Measurements from ENCODE around the gene ATP6V1B1.

The ATP6V1B1 gene

DNA sequence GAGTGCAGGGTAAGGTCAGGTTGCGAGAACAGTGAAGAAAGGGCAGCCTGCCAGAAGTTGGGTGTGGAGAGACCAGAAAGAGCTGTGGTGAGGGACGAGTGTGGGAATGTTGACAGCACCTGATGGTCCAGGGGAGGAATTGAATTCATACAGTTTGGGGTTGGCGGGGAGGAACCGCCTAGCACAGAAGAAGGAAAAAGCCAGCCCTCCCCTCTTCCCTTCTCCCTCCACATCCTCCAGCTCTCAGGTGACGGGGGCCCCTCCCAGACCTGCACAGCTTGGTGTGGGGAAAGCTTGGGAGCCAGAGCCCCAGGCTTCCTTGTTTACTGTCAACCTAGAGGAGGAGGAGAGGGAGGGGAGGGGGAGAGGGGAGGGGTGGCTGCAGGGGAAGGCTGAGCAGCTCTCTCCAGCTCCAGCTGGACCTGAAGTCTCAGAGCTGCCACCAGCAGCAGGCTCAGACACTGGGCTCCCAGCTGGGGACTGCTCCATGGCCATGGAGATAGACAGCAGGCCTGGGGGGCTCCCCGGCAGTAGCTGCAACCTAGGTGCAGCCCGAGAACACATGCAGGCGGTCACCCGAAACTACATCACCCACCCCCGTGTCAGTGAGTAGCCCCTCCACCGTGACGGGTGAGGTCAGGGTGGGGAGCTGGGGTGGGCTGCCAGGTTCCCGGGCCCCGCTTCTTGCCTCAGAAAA, at the start of gene ATP6V1B1:
ATP6V1B1 (plus strand) TSS at position 433 of the 697 bp plus-strand sequence; CDS start at position 488, 55 bp downstream.
- Histone ChIP-seq H3K4me2 (no peak within 1 kb of the TSS), H3K4me3 (no peak within 1 kb of the TSS), H3K27me3 (no peaks in the 10 kb centered on the region), H3K27ac (no peak within 1 kb of the TSS), H3K4me1 (peaks cover 39% of the 10 kb centered on the region), H3K9ac (no peak within 1 kb of the TSS), H4K20me1 (no peaks in the 10 kb centered on the region), H3K36me3 (no peaks in the 10 kb centered on the region), H3K9me3 (no peaks in the 10 kb centered on the region)
- no peak for TF ChIP-seq Cebpa-rat (IDR thresholded peaks at IDR 0.05)

DNA sequence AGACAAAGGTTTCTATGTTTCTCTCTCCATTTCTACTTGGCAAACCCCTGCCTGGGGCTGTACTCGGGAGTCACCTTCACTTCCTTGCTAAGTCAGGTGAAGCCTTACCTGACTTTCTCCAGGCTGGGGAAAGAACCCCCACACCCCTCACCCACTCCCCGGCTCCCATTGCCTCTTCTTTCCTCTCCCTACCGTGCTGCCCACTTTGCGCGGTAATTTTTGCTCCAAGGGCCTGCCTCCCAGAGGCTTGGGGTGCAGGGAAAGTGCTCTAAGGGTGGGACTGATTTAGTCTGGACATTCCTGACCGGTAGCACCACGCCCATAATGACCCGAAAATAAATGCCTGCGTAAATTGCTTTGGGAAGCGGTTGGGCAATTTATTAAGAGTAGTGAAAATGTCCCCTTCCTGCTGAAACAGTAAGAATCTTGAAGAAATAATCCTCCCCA, 49.1 kb upstream of the ATP6V1B1 start:
- no peak for TF ChIP-seq Cebpa-rat (IDR thresholded peaks at IDR 0.05)
- Histone ChIP-seq H3K4me2 (no peak overlapping the region), H3K9me3 (peaks cover 38% of the 10 kb centered on the region), H3K4me3 (no peak overlapping the region), H3K27me3 (peaks cover 71% of the 10 kb centered on the region), H3K9ac (no peak overlapping the region), H4K20me1 (no peaks in the 10 kb centered on the region), H3K27ac (no peak overlapping the region), H3K36me3 (no peaks in the 10 kb centered on the region), H3K4me1 (no peaks in the 10 kb centered on the region)

DNA sequence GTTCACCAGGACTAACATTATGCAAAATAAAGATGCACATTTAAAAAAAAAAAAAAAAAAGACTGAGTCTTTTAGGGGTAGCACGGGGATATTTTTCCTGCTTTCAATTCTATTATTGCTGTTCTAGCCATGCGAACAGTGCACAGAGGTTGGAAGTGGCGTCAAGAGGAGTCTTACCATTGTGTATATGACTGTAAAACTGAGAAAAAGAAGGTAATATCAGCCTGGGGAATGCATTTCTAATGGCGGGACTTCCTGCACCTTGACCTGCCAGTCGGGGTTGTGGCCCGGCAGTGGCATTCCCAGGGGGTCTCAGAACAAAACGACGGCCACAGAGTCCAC, 48.5 kb upstream of the ATP6V1B1 start:
- Histone ChIP-seq H3K4me2 (no peak overlapping the region), H3K4me3 (no peak overlapping the region), H3K27ac (no peak overlapping the region), H3K9ac (no peak overlapping the region), H3K9me3 (peaks cover 38% of the 10 kb centered on the region), H4K20me1 (no peaks in the 10 kb centered on the region), H3K27me3 (peaks cover 77% of the 10 kb centered on the region), H3K4me1 (no peaks in the 10 kb centered on the region), H3K36me3 (no peaks in the 10 kb centered on the region)
- no peak for TF ChIP-seq Cebpa-rat (IDR thresholded peaks at IDR 0.05)

DNA sequence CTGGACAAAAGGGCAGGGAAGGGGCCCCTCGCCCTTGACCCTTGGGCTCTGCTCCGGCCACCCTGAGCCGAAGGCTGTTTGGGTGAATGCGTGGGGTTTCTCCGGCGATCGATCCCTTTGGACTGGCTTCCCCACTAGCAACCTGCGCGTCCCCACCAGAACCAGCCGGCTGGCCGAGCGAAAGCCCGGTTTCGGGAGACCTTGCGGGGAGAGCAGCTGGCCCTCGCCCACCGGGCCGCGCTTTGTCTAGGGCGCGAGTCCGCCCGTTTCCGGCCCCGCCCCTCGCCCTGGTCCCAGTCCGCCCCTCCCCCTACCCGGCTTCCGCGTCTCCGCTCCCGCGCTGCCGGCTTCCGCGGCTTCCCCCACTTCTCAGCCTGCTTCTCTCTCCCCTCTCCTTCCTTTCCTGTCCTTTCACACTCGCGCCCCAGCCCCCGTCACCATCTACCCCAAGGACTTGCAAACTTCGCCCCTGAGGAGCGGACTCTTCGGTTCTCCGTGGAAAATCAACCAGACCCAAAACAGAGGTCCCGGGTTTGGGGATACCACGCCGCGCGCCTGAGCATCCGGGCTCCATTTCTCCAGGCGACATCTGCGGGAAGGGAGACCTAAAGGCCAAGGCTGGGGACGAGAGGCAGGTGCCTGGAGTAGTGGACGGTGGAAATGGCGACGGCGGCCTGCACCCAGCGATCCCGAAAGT, 48.0 kb upstream of the ATP6V1B1 start:
- Histone ChIP-seq H3K27ac (no peak overlapping the region), H3K4me3 (no peak overlapping the region), H3K4me2 (no peak overlapping the region), H4K20me1 (no peaks in the 10 kb centered on the region), H3K27me3 (peaks cover 82% of the 10 kb centered on the region), H3K4me1 (no peaks in the 10 kb centered on the region), H3K36me3 (no peaks in the 10 kb centered on the region), H3K9ac (no peak overlapping the region), H3K9me3 (peaks cover 38% of the 10 kb centered on the region)
- no peak for TF ChIP-seq Cebpa-rat (IDR thresholded peaks at IDR 0.05)

DNA sequence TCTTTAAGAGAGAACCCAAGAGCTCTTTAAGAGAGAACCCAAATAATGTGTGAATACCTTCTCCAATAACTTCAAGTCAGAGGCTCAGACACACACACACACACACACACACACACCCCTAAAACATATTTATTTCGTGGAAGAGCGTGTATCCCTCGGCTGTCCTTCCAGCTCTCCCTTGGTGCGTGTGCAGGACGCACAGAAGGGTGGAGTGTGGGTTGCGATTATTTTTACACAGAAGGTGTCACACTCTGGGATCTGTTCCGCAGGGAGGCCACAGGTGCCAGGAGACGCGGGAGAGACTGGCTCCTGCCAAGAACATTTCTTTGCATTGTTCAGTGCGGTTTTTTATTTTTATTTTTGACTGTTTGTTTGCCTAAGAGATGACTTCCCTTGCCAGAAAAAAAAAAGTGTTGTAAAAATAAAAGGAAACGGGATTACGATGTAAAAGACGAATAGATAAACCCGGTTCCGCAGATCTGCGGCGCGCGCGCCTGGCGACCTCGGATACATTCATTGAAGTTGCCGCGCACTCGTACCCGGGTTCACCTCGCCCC, 47.3 kb upstream of the ATP6V1B1 start:
- Histone ChIP-seq H3K4me3 (no peak overlapping the region), H3K4me2 (no peak overlapping the region), H3K9ac (no peak overlapping the region), H4K20me1 (no peaks in the 10 kb centered on the region), H3K4me1 (no peaks in the 10 kb centered on the region), H3K9me3 (peaks cover 38% of the 10 kb centered on the region), H3K36me3 (no peaks in the 10 kb centered on the region), H3K27ac (no peak overlapping the region), H3K27me3 (peaks cover 90% of the 10 kb centered on the region)
- TF ChIP-seq Cebpa-rat (IDR thresholded peaks at IDR 0.05) = no peak

DNA sequence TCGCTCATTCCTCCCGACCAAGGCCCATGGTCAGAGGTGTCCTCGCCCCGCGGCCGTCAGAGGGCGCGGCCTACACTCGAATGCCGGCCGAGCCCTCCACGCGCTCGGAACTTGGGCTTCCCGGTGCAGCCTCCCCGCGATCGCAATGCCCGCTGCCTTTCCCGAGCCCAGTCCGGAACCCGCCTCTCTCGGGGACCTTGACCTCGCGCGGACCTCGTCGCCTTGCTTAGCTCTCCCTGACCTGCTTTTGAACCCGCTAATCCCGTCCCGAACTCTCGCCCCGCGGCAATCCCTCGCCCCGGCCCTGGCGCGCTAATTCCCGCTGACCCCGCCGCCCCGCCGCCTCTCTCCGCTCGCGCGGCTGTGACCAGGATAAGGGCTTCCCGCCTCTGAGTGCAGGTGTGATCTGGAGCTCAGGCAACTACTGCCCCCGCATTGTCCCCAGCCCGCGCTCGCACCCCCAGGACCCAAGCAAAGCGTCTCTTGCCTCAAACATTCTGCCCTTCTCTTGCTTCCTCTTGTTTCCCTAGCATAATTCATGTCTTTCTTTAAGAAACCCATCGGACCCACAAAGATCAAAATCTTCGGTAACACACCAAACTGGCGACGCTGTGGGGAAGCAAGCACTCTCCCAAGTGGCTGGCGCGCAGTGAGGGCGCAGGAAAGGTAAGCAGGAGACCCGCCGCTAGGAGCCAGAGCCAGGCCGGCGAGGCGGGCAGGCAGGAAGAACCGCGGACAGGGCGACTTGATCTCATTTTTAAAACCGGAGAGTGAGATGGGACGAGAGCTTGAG, 46.6 kb upstream of the ATP6V1B1 start:
- no peak for TF ChIP-seq Cebpa-rat (IDR thresholded peaks at IDR 0.05)
- Histone ChIP-seq H4K20me1 (no peaks in the 10 kb centered on the region), H3K9ac (no peak overlapping the region), H3K36me3 (no peaks in the 10 kb centered on the region), H3K4me2 (no peak overlapping the region), H3K4me1 (no peaks in the 10 kb centered on the region), H3K4me3 (no peak overlapping the region), H3K27me3 (peaks cover 95% of the 10 kb centered on the region), H3K9me3 (peaks cover 38% of the 10 kb centered on the region), H3K27ac (no peak overlapping the region)

DNA sequence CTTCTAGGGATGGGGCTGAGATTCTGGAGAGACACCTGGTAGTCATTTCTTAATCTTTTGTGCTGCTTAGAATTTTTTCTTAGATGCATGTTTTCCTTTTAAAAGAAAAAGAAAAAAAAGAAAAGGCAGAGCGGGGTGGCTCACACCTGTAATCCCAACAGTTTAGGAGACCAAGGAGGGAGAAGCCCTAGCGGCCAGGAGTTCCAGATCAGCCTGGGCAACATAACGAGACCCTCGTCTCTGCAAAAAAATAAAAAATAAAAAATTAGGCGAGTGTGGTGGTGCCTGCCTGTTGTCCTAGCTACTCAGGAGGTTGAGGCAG, 46.0 kb upstream of the ATP6V1B1 start:
- Histone ChIP-seq H3K9ac (no peak overlapping the region), H3K27me3 (peaks cover 97% of the 10 kb centered on the region), H3K9me3 (peaks cover 38% of the 10 kb centered on the region), H3K4me3 (no peak overlapping the region), H3K36me3 (no peaks in the 10 kb centered on the region), H3K4me1 (no peaks in the 10 kb centered on the region), H3K27ac (no peak overlapping the region), H3K4me2 (no peak overlapping the region), H4K20me1 (no peaks in the 10 kb centered on the region)
- no peak for TF ChIP-seq Cebpa-rat (IDR thresholded peaks at IDR 0.05)

DNA sequence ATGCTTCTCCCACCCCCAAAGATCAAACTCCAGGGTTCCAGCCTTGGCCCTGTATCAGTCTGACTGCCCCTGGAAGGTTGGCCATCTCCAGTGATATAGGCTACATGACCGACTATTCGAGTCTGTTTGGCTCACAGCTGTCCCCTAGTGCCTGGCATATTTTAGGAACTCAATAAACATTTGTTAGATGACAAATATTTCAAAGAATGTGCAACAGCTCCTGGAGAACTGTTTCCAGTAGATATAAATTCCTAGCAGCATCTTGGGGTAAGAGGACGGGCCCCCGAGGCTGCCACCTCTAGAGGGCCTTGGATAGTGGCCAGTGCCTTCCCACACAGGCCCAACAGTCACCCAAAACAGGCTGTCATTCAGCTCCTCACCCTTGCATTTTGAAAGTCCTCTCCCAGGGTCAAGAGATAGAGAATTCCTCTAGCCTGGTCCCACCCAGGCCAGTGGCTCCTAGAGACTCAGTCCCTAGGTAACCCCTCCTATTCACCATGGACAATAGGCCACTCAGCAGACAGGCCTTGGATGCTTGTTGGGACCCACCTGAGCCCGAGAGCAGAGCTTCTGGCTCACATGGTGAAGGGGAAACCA, 45.1 kb upstream of the ATP6V1B1 start:
- Histone ChIP-seq H3K9ac (no peak overlapping the region), H3K4me1 (no peaks in the 10 kb centered on the region), H3K27ac (no peak overlapping the region), H3K9me3 (peaks cover 38% of the 10 kb centered on the region), H3K4me2 (no peak overlapping the region), H4K20me1 (peaks cover under 1% of the 10 kb centered on the region; the same call in 1 of the 2 replicates), H3K27me3 (peaks cover 100% of the 10 kb centered on the region), H3K36me3 (no peaks in the 10 kb centered on the region), H3K4me3 (no peak overlapping the region)
- TF ChIP-seq Cebpa-rat (IDR thresholded peaks at IDR 0.05) = no peak

DNA sequence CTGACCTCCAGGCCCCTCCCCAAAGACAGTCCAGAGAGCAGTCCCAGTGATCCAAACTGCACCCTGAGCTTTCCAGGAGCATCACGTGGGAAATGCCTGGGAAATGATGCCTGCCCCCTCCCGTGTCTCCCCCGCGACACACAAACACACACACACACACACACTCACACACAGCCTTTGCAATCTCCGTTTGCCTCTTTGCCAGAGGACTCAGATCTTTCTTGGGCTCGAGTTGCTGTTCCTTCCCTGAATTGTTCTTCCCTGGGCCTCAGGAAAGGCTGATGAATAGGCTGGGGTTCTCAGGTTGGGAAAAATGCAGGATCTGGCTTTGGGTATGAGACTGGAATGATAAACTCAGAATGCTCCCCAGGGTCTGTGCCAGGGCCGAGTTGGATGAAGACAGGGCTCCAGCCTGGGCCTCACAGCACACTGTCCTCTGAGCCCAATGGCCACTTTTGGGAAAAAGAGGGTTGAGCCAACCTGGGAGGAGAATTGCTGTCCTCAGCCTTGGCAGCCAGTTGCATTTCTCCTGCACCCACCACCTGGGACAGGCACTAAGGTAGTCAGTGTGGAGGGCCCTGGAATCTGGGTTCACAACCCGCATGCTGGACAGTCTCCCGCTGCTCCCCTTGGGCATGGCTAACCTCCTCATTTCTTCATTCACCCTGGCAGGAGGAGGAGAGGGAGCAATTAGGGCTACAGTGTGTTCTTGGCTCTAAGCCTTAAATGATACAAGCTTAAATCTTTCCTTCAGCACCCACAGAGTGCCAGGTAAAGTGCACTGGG, 43.9 kb upstream of the ATP6V1B1 start:
- no peaks in the 10 kb centered on the region for H3K36me3 ChIP-seq
- H3K9me3 ChIP-seq = peaks cover 32% of the 10 kb centered on the region
- no peak overlapping the region for H3K9ac ChIP-seq
- no peak for TF ChIP-seq Cebpa-rat (IDR thresholded peaks at IDR 0.05)
- H3K4me1 ChIP-seq = no peaks in the 10 kb centered on the region
- H3K4me2 ChIP-seq = no peak overlapping the region
- H3K4me3 ChIP-seq = no peak overlapping the region
- peaks cover 10% of the 10 kb centered on the region; the same call in 1 of the 2 replicates for H4K20me1 ChIP-seq
- H3K27me3 ChIP-seq = peaks cover 100% of the 10 kb centered on the region
- H3K27ac ChIP-seq = no peak overlapping the region
